NCI-H2196 (cell line): ENCODE results near the gene CLPX.
"Not testable (repeated sequence)": the region's sequence is repeated elsewhere in the genome, so short reads cannot be mapped to it uniquely, and the experiment has no call there.

ENCODE experiments used
- DNase-seq: peaks from one replicate; lab custom pipeline; 2025; ENCODE audit not compliant: unreplicated experiment; lab: John Stamatoyannopoulos, UW

CLPX gene

DNA sequence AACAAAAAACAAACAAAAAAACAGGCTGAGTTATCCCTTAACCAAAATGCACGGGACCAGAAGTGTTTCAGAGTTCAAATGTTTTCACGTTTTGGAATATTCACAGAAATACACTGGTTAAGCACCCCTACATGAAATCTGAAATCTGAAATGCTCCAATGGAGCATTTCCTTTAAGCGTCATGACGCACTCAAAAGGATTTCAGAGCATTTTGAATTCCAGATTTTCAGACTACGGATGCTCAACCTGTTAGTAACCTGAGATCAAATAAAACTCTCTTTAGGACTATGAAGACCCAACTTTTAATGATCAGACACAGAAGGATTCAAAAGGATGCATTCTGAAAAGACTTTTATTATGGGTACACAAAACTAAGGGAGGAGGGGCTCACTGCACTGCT is 9.6 kb downstream of the CLPX start:
- no peak for DNase-seq

DNA sequence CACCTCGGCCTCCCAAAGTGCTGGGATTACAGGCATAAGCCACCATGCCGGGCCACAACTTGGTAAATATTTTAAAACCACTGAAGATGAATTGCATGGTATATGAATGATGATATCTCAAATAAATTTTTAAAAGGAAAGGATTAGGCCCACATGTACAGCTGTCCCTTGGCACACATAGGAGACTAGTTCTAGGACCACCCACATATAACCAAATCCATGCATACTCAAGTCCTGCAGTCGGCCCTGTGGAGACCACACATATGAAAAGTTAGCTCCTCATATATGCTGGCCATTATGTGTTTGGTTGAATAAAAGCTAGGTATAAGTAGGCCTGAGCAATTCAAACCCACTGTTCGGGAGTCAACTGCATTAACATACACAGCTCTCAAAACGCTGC is 10.6 kb downstream of the CLPX start:
- DNase-seq: no peak

DNA sequence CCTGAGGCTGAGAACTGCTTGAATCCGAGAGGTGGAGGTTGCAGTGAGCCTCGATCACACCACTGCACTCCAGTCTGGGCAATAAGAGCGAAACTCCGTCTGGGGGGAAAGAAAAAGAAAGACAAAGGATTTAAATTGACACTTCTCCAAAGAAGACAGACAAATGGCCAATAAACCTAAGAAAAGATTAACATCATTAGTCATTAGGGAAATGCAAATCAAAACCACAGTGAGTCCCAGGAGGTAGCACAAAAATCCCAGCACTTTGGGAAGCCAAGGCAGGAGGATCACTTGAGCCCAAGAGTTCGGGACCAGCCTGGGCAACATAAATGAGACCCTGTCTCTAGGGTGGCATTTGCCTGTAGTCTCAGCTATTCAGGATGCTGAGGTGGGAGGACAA is 12.6 kb downstream of the CLPX start:
- DNase-seq: no peak

DNA sequence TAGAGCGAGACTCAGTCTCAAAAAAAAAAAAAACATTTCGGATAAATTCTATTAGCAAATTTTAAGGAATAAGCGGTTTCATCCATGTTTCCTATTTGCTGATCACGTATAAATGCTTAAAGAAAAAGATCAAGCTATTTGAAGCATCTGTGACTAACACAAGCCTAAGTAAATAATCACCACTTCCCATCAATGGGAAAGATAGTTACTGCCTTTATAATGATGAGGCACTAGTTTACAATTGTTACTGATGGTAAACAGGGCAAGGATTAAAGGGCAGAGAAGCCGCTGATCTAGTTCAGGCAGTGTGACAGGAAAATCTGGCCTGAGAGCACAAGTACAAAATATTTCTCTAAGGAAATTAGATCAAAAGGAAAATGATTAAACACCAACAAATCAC is 13.7 kb downstream of the CLPX start:
- DNase-seq: no peak

DNA sequence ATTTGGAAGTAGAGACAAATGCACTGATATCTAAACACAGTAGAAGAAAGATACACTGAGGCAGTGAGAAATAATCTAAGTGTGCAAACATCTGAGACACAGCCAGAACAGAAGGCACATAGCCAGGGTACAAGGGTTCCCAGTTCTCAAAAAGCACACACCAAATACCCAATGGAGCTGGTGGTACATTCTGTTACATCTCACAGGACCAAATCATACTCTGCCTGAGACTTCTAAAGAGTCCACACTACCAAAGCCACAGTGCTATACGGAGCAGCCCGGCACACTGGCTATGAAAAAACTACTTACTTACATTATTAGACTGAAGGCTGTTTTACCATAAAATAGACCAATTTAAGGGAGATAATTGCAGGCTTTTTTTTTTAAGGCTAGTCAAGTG is 19.3 kb downstream of the CLPX start:
- no peak for DNase-seq

DNA sequence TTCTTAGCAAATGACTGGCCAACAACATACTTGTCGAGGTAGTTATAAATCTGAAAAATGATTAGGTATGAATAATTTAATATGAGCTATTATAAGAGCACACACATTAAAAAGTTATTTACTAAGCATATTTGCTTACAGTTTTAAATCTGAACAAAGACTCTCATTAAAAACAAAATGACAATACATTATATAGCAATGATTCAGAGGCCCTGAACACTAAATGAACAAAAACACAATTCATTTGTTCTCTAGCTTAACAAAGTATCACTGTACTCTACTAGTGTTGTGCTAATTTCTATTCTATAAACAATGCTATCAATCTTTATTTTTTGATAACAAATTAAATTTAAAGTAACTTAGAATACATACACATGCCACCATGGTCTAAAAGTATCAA is 21.0 kb downstream of the CLPX start:
- no peak for DNase-seq

DNA sequence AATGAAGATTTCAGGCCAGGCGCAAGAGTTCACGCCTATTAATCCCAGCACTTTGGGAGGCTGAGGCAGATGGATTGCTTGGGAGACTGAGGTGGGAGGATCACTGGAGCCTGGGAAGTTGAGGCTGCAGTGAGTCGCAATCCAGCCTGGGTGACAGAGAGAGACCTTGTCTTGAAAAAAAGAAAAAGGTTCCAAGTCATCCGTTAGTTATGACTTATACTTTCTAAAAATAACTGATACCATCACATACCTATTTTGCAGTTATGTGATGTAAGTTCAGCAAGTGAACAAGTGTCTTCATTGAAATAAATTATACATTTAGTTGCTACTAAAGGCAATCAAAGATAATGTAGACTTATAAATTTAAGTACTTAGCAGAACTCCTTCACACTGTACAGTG is 22.1 kb downstream of the CLPX start:
- DNase-seq: no peak

DNA sequence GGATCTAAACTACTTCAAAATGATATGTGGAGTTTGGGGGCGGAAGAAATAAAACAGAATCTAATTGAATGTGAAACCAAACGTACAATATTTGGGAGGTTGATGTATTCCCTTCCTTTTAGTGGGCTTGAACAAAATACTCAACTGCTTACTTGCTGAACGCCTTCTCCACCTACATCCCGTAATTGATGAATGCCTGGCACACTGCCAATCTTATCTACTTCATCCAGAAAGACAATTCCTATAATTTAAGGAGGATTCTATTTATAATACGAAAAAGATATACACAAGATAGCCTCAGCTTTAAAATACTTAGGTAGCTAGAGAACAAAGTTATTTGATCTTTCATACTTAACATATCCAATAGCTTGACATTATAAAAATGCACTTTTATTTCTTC is 28.4 kb downstream of the CLPX start:
- no peak for DNase-seq

DNA sequence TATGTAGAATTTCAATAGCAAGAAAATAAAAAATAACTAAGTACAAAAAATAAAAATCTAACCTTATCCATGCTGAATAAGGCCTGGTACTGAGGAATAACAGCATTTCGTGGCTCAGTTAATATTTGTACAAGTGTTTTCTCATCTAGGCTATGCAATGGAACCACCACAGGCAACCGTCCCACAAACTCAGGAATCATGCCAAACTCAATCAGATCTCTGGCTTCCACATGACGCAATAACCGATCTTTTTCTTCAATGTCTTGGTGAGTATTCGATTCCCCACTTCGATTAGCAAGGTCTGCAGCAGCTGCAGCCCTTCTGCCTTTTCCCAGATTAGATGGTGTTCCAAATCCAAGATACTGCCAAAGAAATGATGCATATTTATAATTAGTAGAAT is 30.4 kb downstream of the CLPX start:
- no peak for DNase-seq

DNA sequence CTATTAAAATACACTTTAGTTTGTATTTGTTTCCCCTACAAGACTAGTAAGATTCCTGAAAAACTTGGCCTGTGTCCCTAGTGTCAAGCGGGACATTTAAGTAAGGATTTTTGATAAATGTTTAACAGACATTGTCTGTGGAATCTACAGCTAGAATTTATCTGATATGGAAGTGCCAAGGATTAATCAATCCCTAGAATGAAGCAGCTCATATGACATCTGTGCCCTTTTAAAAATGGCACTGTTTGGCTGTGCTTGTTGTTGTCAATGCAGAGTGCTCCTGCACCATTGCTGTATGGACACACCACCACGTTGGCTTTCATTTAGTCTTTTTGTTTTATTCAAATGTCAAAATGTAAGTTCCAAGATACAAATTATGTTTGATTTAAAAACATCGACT is 37.2 kb downstream of the CLPX start:
- DNase-seq: no peak

DNA sequence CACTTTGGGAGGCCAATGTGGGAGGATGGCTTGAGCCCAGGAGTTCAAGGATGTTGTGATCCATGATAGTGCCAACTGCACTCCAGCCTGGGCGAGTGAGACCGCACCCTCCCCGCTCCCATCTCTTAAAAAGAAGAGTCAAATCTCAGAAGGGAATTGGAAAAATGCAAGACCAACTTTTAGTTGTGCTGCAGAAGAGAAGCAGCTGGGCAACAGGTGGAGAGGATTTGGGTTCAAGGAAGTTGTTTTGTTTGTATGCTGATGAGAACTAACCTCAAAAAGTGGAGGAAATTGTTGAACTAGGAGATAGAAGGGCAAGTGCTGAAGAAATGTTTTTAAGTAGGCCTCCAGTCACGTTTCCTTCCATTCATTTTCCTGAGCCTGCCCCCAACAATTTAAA is 38.7 kb downstream of the CLPX start:
- no peak for DNase-seq

DNA sequence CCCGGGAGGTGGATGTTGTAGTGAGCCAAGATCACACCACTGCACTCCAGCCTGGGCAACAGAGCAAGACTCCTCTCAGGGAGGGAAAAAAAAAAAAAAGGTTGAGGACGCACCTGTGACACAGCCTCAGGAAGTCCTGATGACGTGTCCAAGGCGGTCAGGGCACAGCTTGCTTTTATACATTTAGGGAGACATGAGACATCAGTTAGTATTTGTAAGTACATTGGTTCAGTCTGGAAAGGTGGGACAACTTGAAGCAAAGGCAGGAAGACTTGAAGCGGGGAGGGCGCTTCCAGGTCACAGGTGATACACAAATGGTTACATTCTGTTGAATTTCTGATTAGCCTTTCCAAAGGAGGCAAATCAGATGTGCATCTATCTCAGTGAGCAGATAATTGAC is 46.5 kb downstream of the CLPX start:
- not testable (repeated sequence) for DNase-seq

DNA sequence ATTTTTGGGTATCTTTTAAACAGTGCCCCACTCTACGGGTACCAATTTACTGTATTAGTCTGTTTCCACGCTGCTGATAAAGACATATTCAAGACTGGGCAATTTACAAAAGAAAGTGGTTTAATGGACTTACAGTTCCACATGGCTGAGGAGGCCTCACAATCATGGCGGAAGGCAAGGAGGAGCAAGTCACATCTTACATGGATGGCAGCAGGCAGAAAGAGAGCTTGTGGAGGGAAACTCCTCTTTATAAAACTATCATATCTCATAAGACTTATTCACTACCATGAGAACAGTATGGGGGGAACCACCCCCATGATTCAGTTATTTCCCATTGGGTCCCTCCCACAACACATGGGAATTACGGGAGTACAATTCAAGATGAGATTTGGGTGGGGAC is 47.2 kb downstream of the CLPX start:
- DNase-seq: not testable (repeated sequence)

DNA sequence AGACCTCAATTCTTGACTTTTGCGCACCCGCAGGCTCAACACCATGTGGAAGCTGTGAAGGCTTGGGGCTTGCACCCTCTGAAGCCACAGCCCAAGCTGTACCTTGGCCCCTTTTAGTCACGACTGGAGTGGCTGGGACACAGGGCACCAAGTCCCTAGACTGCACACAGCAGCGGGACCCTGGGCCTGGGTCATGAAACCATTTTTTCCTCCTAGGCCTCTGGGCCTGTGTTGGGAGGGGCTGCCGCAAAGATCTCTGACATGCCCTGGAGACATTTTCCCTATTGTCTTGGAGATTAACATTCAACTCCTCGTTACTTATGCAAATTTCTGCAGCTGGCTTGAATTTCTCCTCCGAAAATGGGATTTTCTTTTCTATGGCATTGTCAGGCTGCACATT is 48.1 kb downstream of the CLPX start:
- not testable (repeated sequence) for DNase-seq

DNA sequence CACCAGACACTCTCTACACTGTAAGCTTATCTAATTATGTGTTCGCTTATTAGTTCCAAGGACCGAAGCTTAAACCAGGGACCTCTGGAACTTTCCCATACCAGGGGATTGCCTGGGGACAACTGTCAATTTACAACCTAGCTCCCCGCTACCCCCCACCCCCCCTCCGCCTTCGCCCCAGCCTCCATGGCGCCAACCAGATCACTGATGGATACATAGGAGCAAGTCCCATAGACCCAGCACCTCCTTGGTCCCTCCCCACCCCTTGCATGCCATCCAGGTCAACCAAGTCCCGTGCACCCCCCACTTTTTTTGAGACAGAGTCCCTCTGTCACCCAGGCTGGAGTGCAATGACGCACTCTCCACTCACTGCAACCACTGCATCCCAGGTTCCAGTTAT is 50.6 kb downstream of the CLPX start:
- no peak for DNase-seq

DNA sequence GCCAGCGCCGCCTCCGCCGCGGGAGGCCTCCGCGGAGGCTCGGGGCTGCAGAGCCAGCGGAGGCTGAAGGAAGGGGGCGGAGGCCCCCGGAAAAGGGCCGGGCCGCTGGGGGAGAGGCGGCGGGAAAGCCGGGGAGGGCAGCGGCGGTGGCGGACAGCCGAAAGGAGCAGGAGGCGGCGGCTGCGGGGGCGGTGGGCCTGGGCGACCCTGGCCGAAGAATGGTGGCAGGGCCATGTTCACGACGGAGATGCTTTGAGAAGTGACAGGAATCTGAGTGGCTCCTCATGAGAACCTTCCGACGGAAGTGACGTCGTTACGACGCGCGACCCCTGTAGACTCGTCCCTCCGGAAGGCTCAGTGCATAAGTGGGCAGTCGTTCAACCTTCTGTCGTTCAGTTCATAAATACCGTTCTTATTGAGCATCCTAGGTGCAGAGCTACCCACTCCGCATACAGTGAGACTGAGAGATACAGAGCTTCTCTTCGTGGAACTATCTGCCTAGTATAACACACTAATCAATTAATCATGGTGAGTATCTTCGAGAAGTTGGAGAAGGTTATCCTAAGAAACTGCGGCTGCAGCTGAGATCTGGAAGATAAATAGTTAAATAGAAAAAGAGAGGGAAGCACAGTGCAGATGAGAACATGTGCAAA is 51.5 kb downstream of the CLPX start, which contains the start of gene PDCD7:
Gene PDCD7, minus strand, starts transcription at position 261 of the 653 bp plus-strand sequence. Its CDS starts 27 bp downstream, at position 234.
- DNase-seq: peak; percentile 80

DNA sequence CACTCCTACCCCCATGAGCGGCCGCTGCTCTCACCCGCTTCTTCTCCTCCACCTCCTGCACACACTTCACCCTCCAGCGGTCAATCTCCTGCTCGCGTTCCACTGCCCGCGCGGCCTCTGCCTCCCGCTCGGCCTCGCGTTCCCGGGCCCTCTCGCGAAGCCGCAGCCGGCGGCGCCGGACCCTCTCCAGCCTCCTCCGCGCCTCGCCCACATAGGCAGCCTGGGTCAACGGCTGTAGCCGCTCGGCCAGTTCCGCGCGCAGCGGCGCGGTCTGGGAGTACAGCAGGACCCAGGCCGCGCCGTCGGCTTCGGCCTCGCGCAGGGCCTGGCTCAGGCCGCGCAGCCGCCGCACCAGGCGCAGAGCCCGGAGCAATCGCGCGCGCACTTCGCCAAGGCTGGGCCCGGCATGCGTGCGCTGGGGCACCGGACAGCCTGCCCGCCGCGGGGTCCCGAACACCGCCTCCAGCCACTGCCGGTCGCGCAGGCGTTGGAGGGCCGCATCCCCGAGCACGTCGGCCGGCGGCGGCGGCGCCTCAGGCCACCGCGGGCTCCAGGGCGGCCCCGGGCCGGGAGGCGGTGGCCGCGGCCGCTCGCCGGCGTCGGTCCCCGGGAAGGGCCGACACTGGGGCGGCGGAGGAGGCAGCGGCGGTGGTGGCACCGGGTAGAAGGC is 52.1 kb downstream of the CLPX start:
- no peak for DNase-seq

DNA sequence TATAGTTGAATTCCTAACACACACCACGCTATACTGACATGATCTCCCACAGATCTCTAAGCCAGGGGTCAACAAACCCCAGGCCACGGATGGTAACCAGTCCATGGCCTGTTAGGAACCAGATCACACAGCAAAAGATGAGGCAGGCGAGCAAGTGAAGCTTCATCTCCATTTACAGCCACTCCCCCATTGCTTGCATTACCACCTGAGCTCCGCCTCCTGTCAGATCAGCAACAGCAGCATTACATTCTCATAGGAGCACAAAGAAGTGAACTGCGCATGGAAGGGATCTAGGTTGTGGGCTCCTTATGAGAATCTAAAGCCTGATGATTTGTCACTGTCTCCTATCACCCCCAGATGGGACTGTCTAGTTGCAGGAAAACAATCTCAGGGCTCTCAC is 54.2 kb downstream of the CLPX start:
- no peak for DNase-seq

DNA sequence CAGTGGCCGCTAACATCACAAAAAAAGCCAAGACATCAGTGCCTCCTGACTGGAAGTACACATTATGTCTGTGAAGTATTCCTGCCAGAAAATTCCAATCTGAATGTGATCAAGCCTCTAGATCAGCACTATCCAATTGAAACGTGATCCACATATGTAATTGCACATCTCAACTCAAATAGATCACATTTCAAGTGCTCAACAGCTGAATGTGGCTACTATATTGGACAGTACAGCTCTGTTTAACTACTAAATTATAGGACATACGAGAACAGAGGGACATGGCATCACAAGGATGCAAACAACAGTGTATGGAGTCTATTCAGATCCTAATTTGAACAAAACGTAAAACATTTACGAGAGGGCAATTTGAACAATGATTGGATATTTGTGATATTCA is 69.6 kb downstream of the CLPX start:
- no peak for DNase-seq

DNA sequence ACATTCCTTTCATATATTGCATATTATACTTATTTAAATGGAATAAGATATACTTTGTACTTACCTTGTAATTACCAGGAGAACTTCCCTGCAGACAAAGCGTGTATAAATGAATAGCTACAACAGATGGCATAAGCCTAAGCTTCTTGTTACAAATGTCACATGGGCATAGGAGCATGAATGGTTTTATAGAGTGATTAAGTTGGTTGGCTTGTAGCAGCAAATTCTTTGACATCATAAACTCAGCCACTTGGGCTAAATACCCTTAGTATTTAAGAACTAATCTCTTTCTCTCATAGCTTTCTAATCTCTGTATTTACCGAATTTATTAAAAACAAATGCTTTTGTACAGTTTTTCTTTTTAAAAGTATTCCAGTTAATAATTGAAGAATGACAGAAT is 70.1 kb downstream of the CLPX start, which contains the start of gene UBAP1L:
Gene UBAP1L, minus strand, starts transcription at position 115 of the 400 bp plus-strand sequence. CDS start 8,985 bp downstream, outside the sequence.
- no peak for DNase-seq

DNA sequence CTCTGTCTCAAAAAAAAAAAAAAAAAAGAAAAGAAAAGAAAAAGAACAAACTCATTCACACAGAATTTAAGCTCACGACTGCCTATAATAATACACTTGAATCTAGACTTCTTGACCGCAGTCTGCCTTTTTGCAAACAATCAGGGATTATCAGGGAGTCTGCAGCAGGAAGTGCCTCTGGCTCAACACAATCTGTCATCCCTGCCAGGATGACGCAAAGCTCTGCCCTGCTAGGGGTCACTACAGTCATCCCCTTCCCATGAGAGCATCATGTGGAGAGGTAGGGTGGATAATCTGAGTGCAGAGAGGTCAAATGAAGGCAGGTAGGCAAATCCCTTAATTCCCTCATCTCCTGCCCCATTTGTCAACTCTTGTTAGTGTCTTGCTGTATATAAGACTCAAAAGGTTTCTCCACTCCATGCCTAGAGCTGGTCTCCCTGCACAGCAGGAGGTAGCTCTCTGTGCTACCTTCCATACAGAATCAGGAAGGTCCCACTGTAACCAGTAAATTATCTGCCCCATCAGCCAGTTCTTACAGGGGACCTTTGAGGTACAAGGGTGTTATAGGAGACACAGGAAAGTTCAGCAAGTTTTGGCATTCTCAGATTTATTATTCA is 74.4 kb downstream of the CLPX start:
- DNase-seq: no peak

DNA sequence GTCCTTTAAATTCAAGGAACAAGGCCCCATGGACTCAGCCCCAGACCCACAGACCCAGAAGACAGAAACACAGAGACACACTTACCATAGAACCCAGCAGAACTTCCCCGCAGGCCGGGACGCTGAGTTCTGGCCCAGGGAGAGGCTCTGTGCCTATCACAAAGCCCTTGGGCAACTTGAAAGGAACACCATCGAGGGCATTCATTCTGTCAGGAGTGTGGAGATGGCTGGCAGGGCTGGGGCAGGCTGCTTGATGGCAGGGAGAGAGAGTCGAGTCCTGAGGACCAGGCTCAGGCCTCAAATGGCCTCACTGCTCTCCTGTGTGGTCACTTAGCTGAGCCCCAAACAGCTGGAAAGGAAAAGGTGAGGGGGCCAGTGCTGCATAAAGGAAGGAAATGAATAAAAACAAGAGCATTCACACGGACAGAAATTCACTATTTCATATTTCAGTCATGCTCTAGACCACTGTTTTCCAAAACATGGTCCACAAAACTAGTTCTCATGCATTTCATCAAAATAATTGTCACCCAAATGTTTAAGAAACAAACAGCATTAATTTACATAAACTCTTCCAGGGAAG is 79.0 kb downstream of the CLPX start:
- no peak for DNase-seq
